Measurements from ENCODE around the gene CPT1A.

The CPT1A gene

DNA sequence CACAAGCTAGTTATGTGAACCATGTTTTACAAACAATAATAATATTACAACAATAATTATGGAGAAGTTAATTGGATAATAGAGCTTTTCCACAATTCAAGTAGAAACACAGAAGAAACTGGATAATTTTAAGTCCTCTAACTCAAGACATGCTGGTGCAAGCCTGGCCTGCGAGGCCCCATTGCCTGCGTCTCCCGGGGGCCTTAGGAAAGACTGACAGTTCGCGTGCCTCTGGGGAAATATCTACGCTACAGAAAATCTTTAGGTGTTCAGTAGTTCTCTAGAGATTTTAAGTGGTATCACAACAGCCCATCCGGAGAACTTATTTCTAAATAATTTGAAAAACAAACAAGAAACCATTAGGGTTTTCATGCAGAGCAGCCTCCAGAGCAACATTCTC is 134.2 kb downstream of the CPT1A start:
- no peak for ATAC-seq

GRCh38 chr11:68704887-68705286 is 136.8 kb downstream of the CPT1A start:
- ATAC-seq (no peak), DNase-seq (no peak)

More for the DNA sequence above, 134.2 kb downstream of the CPT1A start:
- no peak for DNase-seq
